ENCODE data around the gene CLCN4. TPM values are rescaled to one million over a fixed set of nuclear protein-coding genes. Genes with fewer than 3 reads are reported as not detected.

CLCN4 gene
- polyA plus RNA-seq, 3 donors from 2014 or later: 0.69 TPM; not detected in 2

DNA sequence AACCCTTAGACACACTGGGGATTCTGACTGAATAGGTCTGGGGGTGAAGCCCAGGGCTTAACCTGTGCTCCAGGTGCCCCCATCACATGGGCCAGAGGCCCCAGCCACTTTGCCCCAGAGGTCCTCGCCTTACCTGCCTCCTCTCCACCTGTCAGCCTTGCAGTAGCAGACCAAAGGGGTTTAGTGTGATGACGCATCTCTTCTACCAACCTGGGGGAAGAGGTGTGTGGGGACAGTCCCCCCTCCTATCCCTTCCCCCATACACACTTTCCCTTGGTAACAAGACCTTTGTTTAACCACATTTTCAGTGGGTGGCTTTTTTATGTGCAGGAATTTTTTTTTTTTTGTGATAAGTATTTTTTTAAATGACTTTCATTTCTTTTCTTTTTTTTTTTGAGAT lies 6.3 kb downstream of the CLCN4 start:
- H3K27me3 Mint-ChIP-seq (ENCODE audit: low read depth in 3 of 3): peaks cover 3 to 15% (median 13%) of the 10 kb centered on the region in 3 donors
- H3K4me1 Mint-ChIP-seq: peaks cover 13 to 27% of the 10 kb centered on the region in 2 donors
- no peaks in the 10 kb centered on the region for H3K9me3 Mint-ChIP-seq
- no peak overlapping the region for H3K27ac Mint-ChIP-seq
- H3K36me3 Mint-ChIP-seq: no peaks in the 10 kb centered on the region
- no peak overlapping the region for H3K4me3 Mint-ChIP-seq
- no peak for DNase-seq

DNA sequence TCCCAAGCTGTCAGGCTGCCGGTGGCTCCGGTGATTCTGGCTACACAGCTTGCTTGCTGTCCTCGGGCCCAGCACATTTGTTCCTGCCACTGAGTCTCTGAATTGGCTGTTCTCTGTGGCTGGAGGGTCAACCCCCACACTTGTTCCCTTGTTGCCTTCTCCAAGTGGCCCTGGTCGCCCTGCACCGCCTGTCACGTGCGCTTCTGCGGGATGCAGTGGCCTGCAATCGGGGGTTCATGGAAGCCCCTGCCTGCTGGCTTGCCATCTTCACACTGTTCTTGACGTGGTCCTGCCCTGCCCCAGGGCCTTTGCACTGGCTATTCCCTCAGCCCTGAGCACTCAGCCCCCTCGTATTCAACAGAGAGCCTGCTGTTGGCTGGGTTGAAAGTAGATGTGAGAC lies 8.1 kb downstream of the CLCN4 start:
- Mint-ChIP-seq H3K36me3 (no peaks in the 10 kb centered on the region), H3K27me3 (ENCODE audit: low read depth in 3 of 3) (peaks cover 3 to 13% (median 13%) of the 10 kb centered on the region in 3 donors), H3K4me1 (peaks cover 12 to 33% of the 10 kb centered on the region in 2 donors), H3K9me3 (no peaks in the 10 kb centered on the region), H3K4me3 (no peak overlapping the region), H3K27ac (no peak overlapping the region)
- DNase-seq: no peak

DNA sequence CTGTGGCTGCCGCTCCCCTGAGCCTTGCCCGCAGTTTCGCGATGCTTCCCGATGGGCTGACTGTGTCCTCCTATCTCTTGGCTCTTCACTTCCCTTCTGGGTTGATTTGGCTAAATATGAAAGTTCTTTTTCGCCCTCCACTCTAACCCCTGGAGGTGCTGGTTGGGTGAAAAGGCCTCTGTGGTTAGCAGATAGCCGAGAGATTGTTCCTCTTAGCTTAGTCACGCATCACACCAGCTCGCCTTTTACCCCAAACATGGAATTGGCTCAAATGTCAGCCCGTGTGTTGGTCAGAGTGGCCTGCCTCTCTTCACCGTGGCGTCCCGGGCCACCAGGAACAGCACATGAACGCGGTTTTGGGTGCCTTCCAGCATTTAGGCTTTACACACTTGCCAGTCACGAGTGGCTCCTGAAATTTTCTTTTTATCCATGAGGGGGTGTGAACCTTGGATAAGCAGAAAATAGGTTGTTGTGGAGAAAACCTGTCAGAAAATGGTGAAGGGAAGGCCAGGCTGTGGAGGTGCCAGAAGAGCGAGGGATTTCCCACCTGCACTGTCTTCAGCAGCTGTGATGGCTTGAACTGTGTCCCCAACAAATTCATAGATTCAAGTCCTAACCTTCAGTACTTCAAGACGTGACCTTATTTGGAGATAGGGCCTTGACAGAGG lies 8.9 kb downstream of the CLCN4 start:
- peaks cover 3 to 10% (median 7%) of the 10 kb centered on the region in 3 donors for H3K27me3 Mint-ChIP-seq (ENCODE audit: low read depth in 3 of 3)
- no peaks in the 10 kb centered on the region for H3K9me3 Mint-ChIP-seq
- no peak overlapping the region for H3K27ac Mint-ChIP-seq
- DNase-seq: no peak
- peaks cover 12 to 33% of the 10 kb centered on the region in 2 donors for H3K4me1 Mint-ChIP-seq
- H3K4me3 Mint-ChIP-seq: no peak overlapping the region
- H3K36me3 Mint-ChIP-seq: no peaks in the 10 kb centered on the region

- H3K4me1 Mint-ChIP-seq: peaks cover 12 to 33% of the 10 kb centered on the region in 2 donors
- H3K36me3 Mint-ChIP-seq: no peaks in the 10 kb centered on the region
- H3K9me3 Mint-ChIP-seq: no peaks in the 10 kb centered on the region
- peaks cover 3 to 6% (median 5%) of the 10 kb centered on the region in 3 donors for H3K27me3 Mint-ChIP-seq (ENCODE audit: low read depth in 3 of 3)
- H3K4me3 Mint-ChIP-seq: peak overlapping the region in 1 of 5 donors; percentile 6
- DNase-seq: no peak
- H3K27ac Mint-ChIP-seq: no peak overlapping the region
Observed at GRCh38 chrX:10166248-10166716, 9.5 kb downstream of the CLCN4 start.

DNA sequence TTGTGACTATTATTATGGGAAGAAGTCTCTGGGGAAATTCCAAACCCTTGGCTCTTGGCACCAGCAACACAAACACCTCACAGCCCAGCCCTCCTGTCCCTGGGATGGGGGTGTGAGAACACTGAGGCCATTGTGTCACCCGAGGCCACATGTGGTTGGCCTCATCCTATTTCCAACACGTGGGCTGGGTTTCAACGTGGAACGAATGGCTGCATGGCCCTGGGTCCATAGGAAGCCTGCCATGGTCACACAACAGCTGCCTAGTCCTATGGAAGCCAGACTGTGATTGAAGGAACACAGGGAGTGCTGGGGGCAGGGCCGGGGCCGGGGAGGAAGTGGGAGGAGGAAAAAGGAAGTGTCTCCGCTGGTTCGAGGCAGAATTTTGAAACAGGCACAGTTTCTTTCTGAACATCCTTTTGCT lies 10.0 kb downstream of the CLCN4 start:
- Mint-ChIP-seq H3K9me3 (no peaks in the 10 kb centered on the region), H3K4me3 (peak overlapping the region in 1 of 5 donors; percentile 6), H3K36me3 (no peaks in the 10 kb centered on the region), H3K4me1 (peaks cover 12 to 33% of the 10 kb centered on the region in 2 donors), H3K27me3 (ENCODE audit: low read depth in 3 of 3) (peaks cover 3 to 7% (median 3%) of the 10 kb centered on the region in 3 donors), H3K27ac (no peak overlapping the region)
- DNase-seq: peak in 1 of 3 donors; percentile 8

DNA sequence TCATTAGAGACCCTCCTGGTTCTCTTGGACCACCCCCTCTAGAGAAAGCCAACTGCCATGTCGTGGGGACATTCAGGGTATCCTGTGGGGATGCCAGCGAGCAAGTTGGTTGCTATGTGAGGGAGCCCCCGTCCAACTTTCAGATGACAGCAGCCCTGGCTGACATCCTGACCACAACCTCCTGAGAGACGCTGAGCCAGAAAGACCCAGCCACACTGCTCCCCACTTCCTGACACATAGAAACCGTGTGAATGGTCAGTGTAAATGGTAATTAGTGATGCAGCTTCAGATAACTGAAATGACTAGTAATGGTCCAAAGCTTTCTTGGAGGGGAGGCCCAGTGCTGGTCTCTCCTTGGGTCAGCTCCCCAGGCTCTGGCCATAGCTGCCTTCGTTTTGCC lies 10.8 kb downstream of the CLCN4 start:
- Mint-ChIP-seq H3K4me3 (peak overlapping the region in 1 of 5 donors; percentile 47), H3K36me3 (no peaks in the 10 kb centered on the region), H3K9me3 (no peaks in the 10 kb centered on the region), H3K27me3 (ENCODE audit: low read depth in 3 of 3) (peaks cover 1 to 7% (median 4%) of the 10 kb centered on the region in 3 donors), H3K27ac (no peak overlapping the region), H3K4me1 (peaks cover 12 to 33% of the 10 kb centered on the region in 2 donors)
- peak in 1 of 3 donors; percentile 5 for DNase-seq

DNA sequence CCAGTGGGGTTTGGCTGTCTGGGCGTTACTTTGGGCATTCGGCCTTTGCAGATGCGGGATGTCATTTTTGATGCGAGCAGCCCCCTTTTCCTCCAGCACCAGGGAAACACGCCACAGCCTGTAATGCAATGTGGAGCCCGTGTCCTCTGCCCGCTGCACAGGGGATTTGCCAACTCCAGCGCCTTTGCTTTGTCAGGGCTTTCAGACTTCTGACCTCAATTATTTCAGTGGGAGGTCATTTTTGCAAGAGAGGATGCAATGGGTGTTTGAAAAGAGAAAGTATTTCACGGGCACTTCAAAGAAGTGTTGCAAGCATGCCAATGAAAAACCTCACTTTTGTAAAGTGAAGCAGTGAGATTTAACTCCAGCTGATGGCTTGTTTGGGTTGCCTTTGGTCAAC lies 11.5 kb downstream of the CLCN4 start:
- Mint-ChIP-seq H3K27me3 (ENCODE audit: low read depth in 3 of 3) (peaks cover 0 to 7% (median 1%) of the 10 kb centered on the region in 3 donors), H3K9me3 (no peaks in the 10 kb centered on the region), H3K27ac (no peak overlapping the region), H3K4me3 (no peak overlapping the region), H3K36me3 (no peaks in the 10 kb centered on the region), H3K4me1 (peaks cover 12 to 33% of the 10 kb centered on the region in 2 donors)
- no peak for DNase-seq

- no peaks in the 10 kb centered on the region for H3K9me3 Mint-ChIP-seq
- no peaks in the 10 kb centered on the region for H3K36me3 Mint-ChIP-seq
- DNase-seq: no peak
- H3K4me1 Mint-ChIP-seq: peaks cover 12 to 33% of the 10 kb centered on the region in 2 donors
- no peak overlapping the region for H3K27ac Mint-ChIP-seq
- H3K4me3 Mint-ChIP-seq: no peak overlapping the region
- H3K27me3 Mint-ChIP-seq (ENCODE audit: low read depth in 3 of 3): peaks cover 0 to 11% (median 1%) of the 10 kb centered on the region in 3 donors
Observed at GRCh38 chrX:10169175-10169574, 12.4 kb downstream of the CLCN4 start.

DNA sequence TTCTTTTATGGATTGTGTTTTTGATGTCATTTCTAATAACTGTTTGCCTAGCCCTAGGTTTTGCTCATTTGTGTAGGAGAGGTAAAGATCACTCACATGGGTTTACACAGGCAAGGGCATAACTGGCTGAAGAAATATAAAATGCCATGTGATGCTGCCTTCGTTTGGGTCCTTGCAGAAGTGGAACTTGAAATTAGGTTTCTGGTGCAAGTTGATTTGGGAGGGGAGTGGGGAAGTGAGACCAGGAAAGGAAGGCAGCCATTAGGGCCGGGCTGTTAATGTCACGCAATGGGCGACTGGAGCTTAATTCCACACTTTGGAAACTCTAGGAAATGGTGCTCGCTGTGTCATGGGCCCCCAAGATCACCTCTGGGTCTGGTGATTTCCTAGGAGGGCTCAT lies 14.5 kb downstream of the CLCN4 start:
- H3K9me3 Mint-ChIP-seq: no peaks in the 10 kb centered on the region
- peaks cover 2 to 20% (median 4%) of the 10 kb centered on the region in 3 donors for H3K27me3 Mint-ChIP-seq (ENCODE audit: low read depth in 3 of 3)
- DNase-seq: no peak
- H3K4me3 Mint-ChIP-seq: no peak overlapping the region
- H3K27ac Mint-ChIP-seq: no peak overlapping the region
- H3K4me1 Mint-ChIP-seq: peaks cover 11 to 24% of the 10 kb centered on the region in 2 donors
- no peaks in the 10 kb centered on the region for H3K36me3 Mint-ChIP-seq

- no peak for DNase-seq
- H3K9me3 Mint-ChIP-seq: no peaks in the 10 kb centered on the region
- no peak overlapping the region for H3K4me3 Mint-ChIP-seq
- no peak overlapping the region for H3K27ac Mint-ChIP-seq
- H3K36me3 Mint-ChIP-seq: no peaks in the 10 kb centered on the region
- peaks cover under 1 to 8% of the 10 kb centered on the region in 2 donors for H3K4me1 Mint-ChIP-seq
- H3K27me3 Mint-ChIP-seq (ENCODE audit: low read depth in 3 of 3): peaks cover 2 to 24% (median 4%) of the 10 kb centered on the region in 3 donors
Observed at GRCh38 chrX:10172877-10173276, 16.1 kb downstream of the CLCN4 start.

DNA sequence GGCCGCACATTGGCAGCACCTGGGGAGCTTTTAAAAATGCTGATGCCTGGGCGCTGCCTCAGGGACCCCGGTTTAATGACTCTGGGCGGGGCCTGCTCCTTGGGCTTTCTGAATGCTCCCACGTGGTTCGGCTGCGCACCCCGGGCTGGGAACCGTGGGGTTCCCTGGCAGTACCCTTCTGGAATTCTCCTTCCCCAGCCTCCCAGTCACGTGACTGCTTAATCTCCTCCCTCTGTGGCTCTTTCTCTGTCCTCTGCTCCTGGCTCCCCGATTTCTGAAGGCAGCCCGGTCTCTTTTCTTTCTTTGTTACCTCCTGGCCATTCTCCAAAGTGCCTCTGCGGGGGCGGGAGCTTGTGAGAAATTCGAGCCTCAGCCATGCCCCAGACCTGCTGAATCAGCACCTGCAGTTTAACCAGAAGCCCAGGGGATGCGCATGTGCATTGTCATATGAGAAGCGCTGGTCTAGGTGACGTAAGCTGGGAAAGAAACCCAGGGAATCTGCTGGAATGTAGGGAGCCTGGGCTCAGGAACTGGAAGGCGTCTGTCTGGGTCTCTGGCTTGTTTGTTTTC lies 16.6 kb downstream of the CLCN4 start:
- Mint-ChIP-seq H3K4me3 (no peak overlapping the region), H3K36me3 (no peaks in the 10 kb centered on the region), H3K9me3 (no peaks in the 10 kb centered on the region), H3K27me3 (ENCODE audit: low read depth in 3 of 3) (peaks cover 2 to 26% (median 4%) of the 10 kb centered on the region in 3 donors), H3K27ac (no peak overlapping the region), H3K4me1 (peaks cover 0 to 5% of the 10 kb centered on the region in 2 donors)
- DNase-seq: no peak

- Mint-ChIP-seq H3K27ac (no peak overlapping the region), H3K4me1 (peaks cover 0 to 1% of the 10 kb centered on the region in 2 donors), H3K27me3 (ENCODE audit: low read depth in 3 of 3) (peaks cover 2 to 24% (median 4%) of the 10 kb centered on the region in 3 donors), H3K36me3 (no peaks in the 10 kb centered on the region), H3K4me3 (no peak overlapping the region), H3K9me3 (no peaks in the 10 kb centered on the region)
- DNase-seq: no peak
Observed at GRCh38 chrX:10174051-10174450, 17.3 kb downstream of the CLCN4 start.

- no peak for DNase-seq
- Mint-ChIP-seq H3K4me1 (no peaks in the 10 kb centered on the region), H3K27me3 (ENCODE audit: low read depth in 3 of 3) (peaks cover 2 to 24% (median 4%) of the 10 kb centered on the region in 3 donors), H3K36me3 (no peaks in the 10 kb centered on the region), H3K9me3 (peaks cover 0 to 4% (median 0%) of the 10 kb centered on the region in 6 donors), H3K27ac (no peak overlapping the region), H3K4me3 (no peak overlapping the region)
Observed at GRCh38 chrX:10174810-10175209, 18.0 kb downstream of the CLCN4 start.

DNA sequence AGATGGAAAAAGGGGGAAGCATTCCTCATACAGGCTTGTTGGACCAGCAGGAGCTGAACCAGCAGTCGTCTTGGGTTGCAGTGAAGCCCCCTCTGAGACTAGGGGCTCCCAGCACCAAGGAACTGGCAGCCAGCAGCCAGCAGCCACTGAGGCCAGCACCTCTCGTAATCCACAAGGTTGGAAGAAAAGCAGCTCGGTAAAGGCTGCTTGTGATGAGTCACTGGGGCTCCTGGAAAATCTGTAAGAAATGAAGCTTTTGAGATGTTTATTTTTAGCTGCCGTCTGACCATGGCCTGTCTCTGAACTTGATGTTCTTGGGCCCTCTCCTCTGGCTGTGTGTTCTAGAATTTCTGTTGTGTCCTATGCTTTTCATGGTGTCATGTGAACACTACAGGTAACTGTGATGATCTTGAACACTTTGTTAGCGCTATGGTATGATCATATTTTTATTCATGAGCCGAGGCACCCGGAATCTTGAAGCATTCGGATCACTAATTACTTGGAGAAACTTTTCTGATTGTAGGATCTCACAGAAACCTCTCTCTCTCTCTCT lies 18.6 kb downstream of the CLCN4 start:
- no peaks in the 10 kb centered on the region for H3K36me3 Mint-ChIP-seq
- DNase-seq: no peak
- no peak overlapping the region for H3K27ac Mint-ChIP-seq
- H3K9me3 Mint-ChIP-seq: peaks cover 0 to 4% (median 0%) of the 10 kb centered on the region in 6 donors
- no peaks in the 10 kb centered on the region for H3K4me1 Mint-ChIP-seq
- no peak overlapping the region for H3K4me3 Mint-ChIP-seq
- peaks cover 4 to 24% (median 5%) of the 10 kb centered on the region in 3 donors for H3K27me3 Mint-ChIP-seq (ENCODE audit: low read depth in 3 of 3)

Measured in immature natural killer cell (primary cell).